HG02840 (cell line): ENCODE data around the gene PFKFB4.

ENCODE experiments used
- ATAC-seq: cut with Tn5 transposase; IDR thresholded peaks from one replicate; pipeline ENCODE4 v1.9.1; 2021; ENCODE audit warnings: mild to moderate bottlenecking, moderate library complexity, moderate number of reproducible peaks; ENCODE audit not compliant: unreplicated experiment, low FRiP score

PFKFB4 gene

DNA sequence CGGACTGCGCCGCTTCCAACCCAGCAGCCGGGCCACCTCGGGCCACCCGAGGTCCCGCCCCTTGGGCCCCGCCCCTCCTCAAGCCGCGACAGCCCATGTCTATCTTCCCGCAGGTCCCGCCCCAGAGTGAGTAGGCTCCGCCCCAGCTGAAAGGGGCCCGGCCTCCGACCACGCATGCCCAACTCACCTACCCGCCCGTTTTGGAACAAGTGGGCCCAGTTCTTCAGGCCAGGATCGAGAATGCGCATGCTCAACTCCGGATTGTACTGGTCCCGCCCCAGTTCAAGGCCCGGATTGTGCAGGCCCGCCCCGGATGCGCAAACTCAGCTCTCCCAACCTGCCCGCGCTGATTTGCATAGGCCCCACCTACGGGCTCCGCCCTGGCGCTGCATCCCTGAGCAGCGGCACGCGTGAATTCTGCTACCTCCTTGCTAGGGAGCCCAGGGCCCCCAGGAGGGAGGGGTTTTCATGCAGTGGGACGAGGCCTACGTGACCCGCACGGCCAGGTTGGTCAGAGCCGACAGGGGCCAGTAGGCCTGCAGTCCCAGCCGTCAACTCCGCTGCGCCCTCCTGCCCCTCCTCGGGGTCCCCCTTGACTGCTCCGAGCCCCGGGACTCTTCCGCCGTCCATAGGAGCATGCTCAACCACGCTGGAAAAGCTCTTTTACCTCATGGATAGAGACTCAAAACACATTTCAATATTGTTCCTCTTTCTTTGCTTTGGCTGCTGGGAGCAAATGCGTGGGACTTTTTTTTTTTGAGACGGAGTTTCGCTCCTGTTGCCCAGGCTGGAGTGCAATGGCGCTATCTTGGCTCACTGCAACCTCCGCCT lies at the start of gene PFKFB4:
TSS of gene PFKFB4 (minus strand) at position 8 of the 831 bp plus-strand sequence. CDS start 26 bp downstream, outside the sequence.
- peak; percentile 90 for ATAC-seq

DNA sequence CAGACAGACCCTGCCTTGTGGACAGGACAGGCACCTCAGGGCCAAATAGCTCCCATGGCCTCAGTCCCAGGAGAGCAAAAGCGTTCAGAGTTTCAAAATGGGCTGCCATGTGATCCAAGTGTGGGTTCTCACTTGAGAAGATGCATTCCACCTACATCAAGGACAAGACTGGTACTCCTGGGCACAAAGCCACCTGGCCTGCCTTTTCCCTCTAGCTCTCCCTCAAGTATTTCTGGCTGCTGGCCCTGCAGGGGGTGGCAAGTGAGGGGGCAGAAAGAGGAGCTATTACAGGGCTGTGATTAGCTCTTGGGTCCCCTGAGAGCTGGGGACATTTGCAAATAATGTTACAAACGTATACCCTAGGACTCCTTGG lies 45.0 kb upstream of the PFKFB4 start:
- no peak for ATAC-seq

DNA sequence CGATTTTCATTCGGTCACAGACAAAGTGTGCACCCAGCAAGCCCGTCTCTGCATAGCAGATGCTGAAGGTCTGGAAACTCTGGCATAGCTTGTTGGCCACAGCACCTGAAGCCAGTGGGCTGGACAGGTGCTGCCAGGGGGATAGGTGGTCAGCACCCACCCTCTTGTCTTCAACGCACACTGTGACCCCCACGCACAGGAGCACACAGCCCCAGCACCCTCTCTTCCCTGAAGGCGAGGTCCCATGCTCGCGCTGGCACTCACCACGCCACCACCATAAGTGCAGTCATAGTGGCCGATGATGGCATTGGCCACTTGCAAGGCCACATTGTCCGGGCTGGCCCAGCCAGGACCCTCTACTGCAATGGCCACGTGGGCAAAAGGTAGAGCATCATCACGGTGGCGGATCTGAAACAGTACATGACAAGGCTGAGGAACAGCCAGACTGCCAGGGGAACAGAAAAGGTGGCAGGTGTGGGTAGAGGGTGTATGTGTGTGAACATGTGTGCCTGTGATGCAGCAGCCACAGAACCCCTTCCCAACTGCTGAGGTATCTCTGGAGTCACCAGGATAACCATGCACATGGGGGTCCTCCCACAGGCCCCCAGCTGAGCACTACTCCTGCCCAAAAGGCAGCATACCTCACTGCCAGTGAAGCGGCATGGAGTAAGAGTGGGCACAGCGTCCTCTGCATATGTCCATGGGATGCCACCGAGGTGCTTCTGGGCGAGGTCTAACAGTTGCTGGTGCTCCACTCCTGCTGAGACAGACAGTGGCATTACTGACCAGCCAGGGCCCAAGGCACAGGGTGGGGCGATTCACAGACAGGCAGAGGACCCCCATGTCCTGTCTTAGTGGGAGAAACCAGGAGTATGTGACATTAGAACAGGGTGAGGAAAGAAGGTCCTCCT lies 44.4 kb upstream of the PFKFB4 start:
- ATAC-seq, result no peak

DNA sequence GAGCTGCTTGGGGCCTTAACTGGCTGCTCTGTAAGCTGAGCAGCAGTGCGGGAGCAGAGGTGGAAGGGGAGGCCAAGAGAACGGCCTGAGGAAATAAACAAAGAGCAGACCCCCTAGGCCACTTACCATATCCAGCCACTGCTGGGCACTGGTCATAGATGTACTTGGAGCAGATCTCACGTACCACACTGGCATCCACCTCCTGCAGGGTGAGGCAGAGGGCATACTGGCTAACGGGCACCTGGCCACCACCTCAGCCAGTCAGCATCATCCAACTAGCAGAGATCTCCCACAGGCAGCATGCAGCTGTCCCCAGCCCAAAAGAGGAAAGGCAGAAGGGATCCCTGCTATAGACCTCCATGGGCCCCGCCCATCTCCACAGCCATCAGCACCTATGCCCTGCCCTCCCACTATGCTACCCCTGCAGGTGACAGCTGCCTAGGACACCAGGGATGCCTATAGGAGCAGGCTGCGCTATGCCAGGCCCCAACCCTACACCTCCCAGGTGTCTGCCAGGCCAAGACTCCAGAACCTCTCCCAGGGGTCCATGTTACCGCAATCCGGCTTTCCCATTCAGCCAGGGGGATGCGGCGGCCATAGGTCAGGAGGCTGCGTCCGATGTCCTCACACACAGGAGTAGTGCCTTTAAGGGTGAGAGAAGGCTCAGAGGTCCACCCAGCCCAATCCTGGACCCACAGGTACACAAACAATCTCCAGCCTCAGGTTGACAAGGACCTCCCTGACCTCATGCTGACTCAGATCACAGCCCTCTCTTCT lies 43.1 kb upstream of the PFKFB4 start:
- no peak for ATAC-seq

DNA sequence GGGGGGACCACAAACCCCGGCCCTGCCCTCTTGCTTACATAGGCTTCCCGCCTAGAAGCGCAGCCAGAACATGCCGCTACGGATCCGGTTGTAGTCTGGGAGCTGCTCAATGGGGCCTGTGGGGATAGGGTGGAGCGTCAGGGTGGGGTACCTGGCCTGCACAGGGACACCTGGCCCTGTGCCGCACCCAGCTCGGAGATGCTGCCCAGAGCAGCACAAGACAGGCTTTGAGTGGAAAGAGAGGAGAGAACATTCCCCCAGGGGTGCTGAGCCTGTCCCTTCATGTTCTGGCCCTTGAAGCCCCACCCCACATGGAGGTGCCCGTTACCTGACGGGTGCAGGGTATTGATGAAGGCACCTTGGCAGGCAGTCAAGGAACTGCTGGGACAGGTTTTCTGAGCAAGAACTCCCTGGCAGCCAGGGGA lies 42.5 kb upstream of the PFKFB4 start:
- no peak for ATAC-seq

DNA sequence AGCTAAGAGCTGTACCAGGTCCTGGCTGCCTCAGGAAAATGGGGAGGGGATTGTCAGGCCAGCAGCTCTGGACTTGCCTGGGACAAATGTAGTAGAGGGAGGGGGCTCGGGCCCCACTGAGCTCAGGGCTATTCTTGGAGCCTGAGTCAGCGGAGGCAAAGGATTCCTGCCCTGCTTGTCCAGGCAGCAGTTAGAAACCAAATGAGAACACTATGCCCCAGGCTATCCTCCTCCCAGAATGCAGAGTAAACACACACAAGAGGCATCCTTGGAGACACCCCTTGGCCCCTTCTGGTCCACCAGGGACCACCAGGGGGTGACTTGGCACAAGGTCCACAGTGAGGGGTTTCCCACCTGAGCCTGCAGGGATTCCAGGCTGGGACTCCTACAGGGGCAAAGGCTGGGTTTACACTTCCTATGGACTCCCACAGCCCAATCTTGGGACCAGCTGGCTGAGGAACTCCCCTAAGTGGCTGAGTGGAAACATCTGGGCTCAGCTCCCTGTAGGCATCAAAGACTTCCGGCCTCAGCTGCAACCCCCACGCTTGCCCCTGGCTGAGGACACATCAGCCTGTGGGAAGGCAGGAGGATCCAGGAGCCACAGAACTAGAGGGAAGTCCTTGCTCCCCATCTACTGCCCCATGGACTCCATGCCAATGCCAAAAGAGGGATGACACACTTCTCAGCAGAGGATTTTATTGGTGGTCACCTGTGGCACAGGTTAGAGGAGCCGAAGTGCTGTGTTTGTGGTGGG lies 41.9 kb upstream of the PFKFB4 start:
- no peak for ATAC-seq

DNA sequence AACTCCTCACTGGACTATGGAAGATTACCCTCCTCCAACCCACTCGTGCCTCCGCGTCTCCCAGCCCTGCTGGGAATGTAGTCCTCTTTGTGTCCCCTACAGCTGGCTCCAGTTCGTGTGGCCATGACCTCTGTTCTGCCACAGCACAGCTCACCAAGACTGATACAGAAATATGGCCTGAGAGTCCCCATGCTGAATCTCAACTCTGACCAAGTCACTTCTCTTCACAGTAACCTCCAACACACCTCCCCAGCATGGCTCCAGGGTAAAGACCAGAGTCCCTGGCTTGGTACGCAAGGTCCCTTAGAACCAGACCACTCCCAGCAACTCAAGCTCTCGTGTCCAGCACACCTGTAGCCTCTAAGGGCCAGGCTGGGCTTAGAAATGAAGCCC lies 40.8 kb upstream of the PFKFB4 start:
- no peak for ATAC-seq

DNA sequence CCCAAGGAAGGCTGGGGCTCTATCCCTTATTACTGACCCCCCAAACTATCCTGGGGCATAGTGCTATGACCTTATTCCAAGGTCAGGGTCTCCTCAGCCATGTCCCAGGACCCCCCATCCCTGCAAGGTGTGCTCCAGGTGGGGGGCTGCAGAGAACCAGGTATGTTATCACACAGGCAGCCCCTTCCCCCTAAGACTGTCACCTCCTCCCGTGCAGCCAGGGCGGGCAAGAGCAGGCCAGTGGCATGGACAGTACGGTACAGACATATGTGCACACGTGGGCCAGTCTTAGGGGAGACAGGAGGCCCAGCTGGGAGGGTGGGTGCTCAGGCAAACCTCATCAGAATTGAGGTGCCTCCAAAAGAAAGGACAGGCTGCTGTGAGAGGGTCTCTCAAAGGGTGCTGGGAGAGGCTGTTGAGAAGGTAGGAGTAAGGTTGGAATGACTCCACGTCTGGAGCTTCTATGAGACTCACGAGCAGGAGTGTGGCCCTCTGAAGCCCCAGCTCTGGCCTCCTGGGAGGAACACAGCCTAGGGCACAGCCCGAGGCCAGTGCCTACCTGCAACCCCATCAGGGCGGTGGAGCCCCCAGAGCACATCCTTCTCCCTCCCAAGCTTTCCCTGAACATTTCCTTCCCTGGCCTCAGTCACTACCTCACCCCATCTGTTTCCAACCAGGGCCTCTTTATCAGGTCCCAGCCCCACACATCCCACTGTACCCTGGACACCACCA lies 40.2 kb upstream of the PFKFB4 start:
- ATAC-seq, result no peak

DNA sequence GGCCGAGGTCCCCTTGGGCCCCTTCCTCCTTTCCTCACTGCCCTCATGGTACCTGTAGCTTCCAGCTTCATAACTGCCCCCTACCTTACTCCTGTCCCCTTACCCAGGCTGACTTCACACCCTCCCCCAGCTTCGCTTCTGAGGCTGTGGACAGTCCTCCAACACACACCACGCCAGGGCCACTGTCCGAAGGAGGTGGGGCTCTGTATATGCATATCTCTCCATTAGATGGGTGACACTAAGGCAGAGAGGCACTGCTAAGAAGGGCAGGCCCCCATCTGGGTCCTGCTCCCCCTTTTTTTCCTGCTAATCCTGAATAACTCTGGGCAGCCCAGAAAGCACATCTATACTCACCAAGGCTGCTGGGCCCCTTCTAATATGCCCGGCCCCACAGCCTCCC lies 39.6 kb upstream of the PFKFB4 start:
- ATAC-seq, result no peak

DNA sequence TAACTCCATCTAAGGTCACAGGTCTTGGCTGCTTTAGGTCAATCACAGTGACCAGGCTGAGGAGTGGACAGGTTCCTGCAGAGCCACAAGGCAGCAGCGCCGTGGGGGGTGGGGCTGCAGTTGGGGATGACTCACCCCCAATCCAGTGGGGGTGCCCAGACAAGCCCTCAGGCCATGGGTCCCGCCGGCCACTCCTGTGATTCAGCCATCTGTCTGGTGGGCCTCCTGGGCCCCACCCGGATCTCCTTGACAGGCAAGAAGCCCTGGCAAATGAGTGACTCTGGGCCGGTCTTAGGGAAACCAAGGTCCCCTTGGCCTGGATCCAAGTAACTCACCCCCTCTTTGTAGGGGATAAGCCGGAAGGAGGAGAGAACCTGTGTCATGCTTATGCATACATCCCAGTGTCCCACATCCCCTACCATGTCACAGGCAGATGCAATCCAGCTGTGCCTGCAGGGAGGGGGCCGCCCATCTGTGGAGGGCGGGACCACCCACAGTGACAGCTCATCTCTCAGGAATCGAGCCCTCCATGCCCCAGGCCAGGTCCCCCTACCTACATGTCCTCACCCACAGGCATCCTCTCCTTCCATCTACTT lies 39.0 kb upstream of the PFKFB4 start:
- ATAC-seq, result no peak

DNA sequence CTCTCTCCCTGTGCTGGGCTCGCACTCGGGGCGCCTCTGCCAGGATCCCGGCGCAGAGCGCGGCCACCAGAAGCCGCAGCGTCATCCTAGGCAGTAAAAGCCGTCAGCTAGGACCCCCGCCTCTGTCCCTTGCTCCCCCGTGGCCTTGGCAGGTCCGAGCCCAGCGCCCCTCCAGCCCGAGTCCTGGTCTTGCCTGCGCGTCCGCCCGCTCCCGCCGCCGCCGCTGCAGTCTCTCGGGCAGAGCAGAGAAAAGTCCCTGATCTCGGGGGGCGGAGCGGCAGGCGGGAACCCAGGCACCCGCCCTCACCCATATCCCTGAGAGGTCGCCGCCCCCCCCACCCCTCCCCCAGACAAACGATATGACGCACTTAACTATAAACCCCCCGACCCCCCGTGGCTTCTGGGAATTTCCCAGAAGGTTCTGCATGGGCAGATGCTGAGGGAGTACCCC lies 38.5 kb upstream of the PFKFB4 start, which contains the start of gene COL7A1:
TSS of gene COL7A1 (minus strand) at position 255 of the 451 bp plus-strand sequence. CDS start at position 85, 170 bp downstream.
- ATAC-seq, result no peak

DNA sequence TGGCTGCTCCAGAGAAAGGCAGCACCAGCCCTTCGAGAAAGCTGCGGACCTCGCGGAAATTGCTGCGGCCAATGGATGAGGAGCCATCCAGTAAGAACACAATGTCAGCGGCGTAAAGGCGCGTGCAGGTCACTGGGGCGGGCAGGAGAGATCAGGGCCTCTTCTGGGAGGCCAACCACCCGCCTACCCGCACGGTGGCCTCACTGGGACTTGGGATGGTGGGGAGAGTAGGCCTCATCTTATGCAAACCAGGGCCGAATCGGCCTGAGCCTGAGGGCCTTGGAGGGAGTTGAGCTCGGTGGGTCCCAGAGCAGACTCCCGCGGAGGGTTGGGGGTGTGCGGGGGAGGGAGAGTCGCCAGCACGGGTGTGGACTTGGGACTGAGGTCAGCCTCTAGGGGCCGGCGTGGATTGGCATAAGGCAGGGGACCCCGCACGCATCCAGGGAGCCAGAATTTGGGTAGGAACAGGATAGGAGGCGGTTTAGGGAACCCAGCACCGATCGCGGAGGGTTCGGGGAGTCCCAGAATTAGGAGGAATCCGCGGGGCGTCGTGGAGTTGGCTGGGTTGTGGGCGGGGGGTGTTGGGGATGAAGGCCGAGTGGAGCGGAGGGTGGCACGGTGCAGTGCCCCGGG lies 37.9 kb upstream of the PFKFB4 start:
- ATAC-seq, result no peak

DNA sequence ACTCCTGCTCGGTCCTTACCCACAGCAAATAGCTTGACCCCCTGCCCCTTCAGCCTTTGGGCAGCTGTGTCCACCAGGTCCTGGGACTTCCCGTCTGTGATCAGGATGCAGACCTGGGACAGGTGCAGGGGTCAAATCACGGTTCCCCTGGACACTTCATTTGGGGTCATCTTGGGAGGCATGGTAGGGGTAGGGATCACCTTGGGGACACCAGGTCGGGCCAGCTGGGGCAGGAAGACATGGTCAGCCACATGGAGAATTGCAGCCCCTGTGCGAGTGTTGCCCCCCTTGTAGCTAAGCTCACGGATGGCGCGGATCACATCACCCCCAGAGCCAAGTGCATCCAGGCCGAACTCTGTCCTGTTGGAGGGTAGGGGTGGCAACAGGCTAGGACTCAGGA lies 36.7 kb upstream of the PFKFB4 start:
- ATAC-seq, result no peak

DNA sequence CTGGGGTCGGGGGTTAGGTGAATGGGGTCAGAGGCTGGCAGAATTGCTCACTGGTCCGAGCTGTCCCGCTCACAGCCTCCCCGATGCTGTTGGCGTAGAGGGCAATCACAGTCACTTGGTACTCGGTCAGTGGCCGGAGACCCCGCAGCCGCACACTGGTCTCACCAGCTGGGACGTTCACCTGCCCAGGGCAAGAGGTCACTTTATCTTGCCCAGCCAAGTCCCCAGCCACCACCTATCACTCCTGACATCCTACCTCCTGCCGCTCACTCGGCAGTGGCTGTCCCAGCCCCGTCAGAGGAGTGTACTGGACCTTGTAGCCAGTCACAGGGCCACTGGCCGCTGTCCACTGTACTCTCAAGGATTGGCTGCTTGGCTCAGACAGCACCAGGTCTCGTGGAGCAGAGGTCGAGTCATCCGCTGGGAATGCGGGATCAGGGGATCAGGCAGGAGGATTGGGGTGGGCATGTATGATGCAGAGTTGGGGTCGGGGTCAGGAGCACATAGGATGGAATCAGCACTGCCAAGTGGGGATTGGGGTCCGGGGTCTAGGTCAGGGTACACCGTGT lies 36.0 kb upstream of the PFKFB4 start:
- ATAC-seq, result no peak

DNA sequence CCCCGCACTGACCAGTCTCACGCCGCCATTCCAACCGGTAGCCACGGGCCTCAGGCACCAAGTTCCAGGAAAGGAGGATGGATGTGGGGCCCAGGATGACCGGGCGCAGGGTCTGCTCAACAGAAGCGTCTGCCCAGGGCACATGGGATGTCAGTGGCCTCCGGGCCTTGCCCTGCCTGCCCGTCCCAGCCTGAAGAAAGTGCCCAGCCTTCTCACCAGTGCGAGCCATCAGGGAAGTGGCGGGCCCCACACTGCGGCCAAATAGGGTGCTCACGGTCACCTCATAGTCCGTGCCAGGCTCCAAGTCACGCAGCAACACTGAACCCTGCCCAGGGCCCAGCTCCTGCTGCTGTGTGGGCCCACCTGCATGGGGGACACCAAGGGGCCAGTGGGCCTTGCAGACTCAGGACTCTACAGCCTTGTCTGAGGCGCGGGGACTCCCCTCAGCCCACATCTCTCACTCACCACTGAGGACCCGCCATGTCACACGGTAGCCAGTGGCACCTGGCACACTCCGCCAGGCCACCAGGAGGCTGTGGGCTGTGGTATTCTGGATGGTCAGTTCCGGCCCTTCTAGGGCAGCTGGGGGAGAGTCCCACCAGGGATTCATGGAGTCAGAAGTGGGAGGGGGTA lies 35.4 kb upstream of the PFKFB4 start:
- no peak for ATAC-seq

DNA sequence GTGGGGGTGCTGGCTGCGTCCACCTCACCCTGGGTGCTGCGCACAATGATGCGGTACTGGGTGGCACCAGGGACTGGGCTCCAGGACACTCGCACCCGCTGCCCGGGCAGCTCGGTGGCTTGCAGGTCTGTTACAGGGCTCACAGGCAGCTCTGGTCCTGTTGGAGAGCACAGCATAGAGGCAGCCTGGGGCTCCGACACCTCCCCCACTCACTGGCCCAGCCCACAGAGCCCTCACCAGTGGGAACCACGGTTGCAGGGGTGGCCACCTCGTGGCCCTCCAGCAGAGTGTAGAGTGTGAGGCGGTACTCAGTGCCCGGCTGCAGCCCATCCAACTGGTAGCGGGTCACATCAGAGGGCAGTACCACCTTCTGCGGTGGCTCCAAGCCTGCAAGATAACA lies 34.8 kb upstream of the PFKFB4 start:
- ATAC-seq, result no peak

DNA sequence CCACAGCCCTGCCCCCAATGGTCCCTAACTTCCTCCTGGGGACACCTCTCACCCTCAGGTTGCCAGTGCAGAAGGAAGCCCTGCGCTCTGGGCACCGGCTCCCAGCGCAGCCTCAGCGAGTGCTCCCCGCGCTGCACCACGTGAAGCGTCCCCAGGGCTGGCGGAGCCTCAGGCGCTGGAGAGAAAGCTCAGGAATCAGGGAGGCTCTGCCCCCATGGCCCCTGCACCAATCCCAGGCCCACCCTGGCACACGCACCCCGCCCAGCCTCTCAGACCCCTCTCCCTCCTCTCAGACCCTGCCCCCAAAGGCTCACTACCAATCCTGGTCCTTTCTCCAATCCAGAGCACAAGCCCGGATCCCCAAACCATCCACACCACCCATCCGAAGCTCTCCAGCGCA lies 31.6 kb upstream of the PFKFB4 start:
- ATAC-seq, result no peak

DNA sequence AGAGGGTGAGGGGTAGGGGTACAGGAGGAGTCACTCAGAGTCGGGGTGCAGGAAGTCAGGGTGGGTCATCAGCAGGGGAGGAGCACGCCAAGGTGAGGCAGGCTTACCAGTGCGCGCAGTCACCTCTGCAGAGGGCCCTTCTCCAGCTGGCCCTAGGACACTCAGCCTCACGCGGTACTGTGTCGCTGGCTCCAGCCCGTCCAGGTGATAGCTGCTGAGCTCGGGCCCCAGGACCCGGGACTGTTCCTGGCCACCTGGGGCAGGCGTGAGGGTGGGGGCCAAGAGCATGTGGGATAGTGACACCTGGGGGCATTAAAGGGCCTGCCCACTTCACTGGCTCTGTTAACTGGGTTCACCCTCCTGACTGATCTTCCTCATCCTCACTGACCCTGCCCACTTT lies 31.1 kb upstream of the PFKFB4 start:
- ATAC-seq, result no peak
